K562 (cell line): ENCODE results near the gene CENPO. TPM values are rescaled to one million over a fixed set of nuclear protein-coding genes. Genes with fewer than 3 reads are reported as not detected.

Source experiments
- ADNP ChIP-seq: fragments of 200-800 bp; sonication (Bioruptor generic); IDR thresholded peaks from 2 replicates; pipeline ENCODE4 v1.6.1; 2016; ENCODE audit warnings: missing genetic modification characterization, missing compliant biosample characterization
- ARHGAP35 ChIP-seq: fragments of 450-650 bp; IDR thresholded peaks from 2 replicates; pipeline ENCODE4 v1.6.1; 2018; ENCODE audit not compliant: partially characterized antibody
- DLX4 ChIP-seq: fragments of 250-450 bp; sonication (Bioruptor Pico); IDR thresholded peaks from 2 replicates; pipeline ENCODE4 v1.6.1; 2021; ENCODE audit warnings: mild to moderate bottlenecking
- HMG20B ChIP-seq: fragments of 250-450 bp; sonication (Bioruptor Pico); IDR thresholded peaks from 2 replicates; pipeline ENCODE4 v1.5.0; 2021; ENCODE audit warnings: mild to moderate bottlenecking
- HNRNPL ChIP-seq: fragments of 200-400 bp; formaldehyde crosslinking; IDR thresholded peaks from 2 replicates; pipeline ENCODE4 v1.6.1; 2017; ENCODE audit warnings: low read depth, mild to moderate bottlenecking, low read length
- PRPF4 ChIP-seq: fragments of 200-400 bp; formaldehyde crosslinking; IDR thresholded peaks from one replicate; pipeline ENCODE4 v1.6.1; 2017; ENCODE audit warnings: low read length, low read depth, mild to moderate bottlenecking; ENCODE audit not compliant: insufficient read depth, poor library complexity, severe bottlenecking
- PTRF ChIP-seq: fragments of 450-650 bp; IDR thresholded peaks from 2 replicates; pipeline ENCODE4 v1.6.1; 2016; ENCODE audit warnings: mild to moderate bottlenecking, missing genetic modification characterization, missing compliant biosample characterization
- RFX5 ChIP-seq: IDR thresholded peaks from 2 replicates; pipeline ENCODE4 v1.6.1; 2011; ENCODE audit warnings: low read depth, mild to moderate bottlenecking, improper control_type of control experiment, low read length
- SAFB2 ChIP-seq: fragments of 200-400 bp; formaldehyde crosslinking; IDR thresholded peaks from 2 replicates; pipeline ENCODE4 v1.6.1; 2018; ENCODE audit warnings: borderline replicate concordance, low read length, low read depth, moderate library complexity; ENCODE audit not compliant: severe bottlenecking
- TCF7 ChIP-seq: sonication (generic); IDR thresholded peaks from 2 replicates; pipeline ENCODE4 v1.6.1; 2016; ENCODE audit warnings: antibody characterized with exemption, borderline replicate concordance
- TCFL5 ChIP-seq: fragments of 250-450 bp; sonication (Bioruptor Pico); conservative IDR thresholded peaks from 2 replicates; pipeline ENCODE4 v1.6.1; 2021; ENCODE audit warnings: mild to moderate bottlenecking, moderate library complexity, matching md5 sums
- TFE3 ChIP-seq: fragments of 450-650 bp; formaldehyde crosslinking; IDR thresholded peaks from 2 replicates; pipeline ENCODE4 v1.4.0; 2020; ENCODE audit warnings: mild to moderate bottlenecking, mixed read lengths
- USF1 ChIP-seq: sonication (generic); formaldehyde crosslinking; IDR thresholded peaks from 2 replicates; pipeline ENCODE4 v1.9.0; 2022; ENCODE audit warnings: mild to moderate bottlenecking, missing genetic modification reagents
- WHSC1 ChIP-seq: IDR thresholded peaks from one replicate; pipeline ENCODE4 v1.6.1; 2012; ENCODE audit warnings: low read length, control low read depth, inconsistent platforms
- ZBTB40 ChIP-seq, 2 experiments: fragments of 450-650 bp in 1 of 2; sonication (generic) in 1 of 2; formaldehyde crosslinking in 1 of 2; IDR thresholded peaks; 2 replicates each; pipeline versions ENCODE4 v1.7.1 to v1.9.0; 2016 to 2022; ENCODE audit warnings: inconsistent platforms in 1 of 2, mild to moderate bottlenecking in 1 of 2, missing genetic modification reagents in 1 of 2
- ZEB2 ChIP-seq: fragments of 450-650 bp; IDR thresholded peaks from 2 replicates; pipeline ENCODE4 v1.6.1; 2016
- ZNF785 ChIP-seq: fragments of 250-450 bp; sonication (Bioruptor Pico); IDR thresholded peaks from 2 replicates; pipeline ENCODE4 v1.4.0; 2020; ENCODE audit warnings: mild to moderate bottlenecking
- polyA plus RNA-seq, 8 experiments: library from polyadenylated mRNA; depleted of rRNA in 4 of 8; stranded (reverse) in 5 of 8; unstranded in 3 of 8; fragments of >200 nt; fragmentation: Nextera tagmentation in 2 of 8; fragmentation: Illumina TruSeq in 1 of 8; extraction: Ambion mirVana in 2 of 8; extraction: Trizol in 1 of 8; gene quantifications; 2 replicates each; pipeline versions ENCODE4 v1.2.1 to v1.2.3, GENCODE V29; 2011 to 2014; ENCODE audit warnings: inconsistent platforms in 1 of 8, missing spikeins in 1 of 8
- total RNA-seq, 7 experiments: library from RNA; depleted of rRNA in 6 of 7; stranded (reverse); fragments of >200 nt in 6 of 7; fragmentation: Illumina TruSeq in 2 of 7; extraction: Trizol in 2 of 7; gene quantifications; 2 replicates each; pipeline versions ENCODE4 v1.2.1 to v1.2.3, GENCODE V29; 2011 to 2021; ENCODE audit warnings: low replicate concordance in 1 of 7

The CENPO gene
- total and polyA plus RNA-seq, 9 of the 15 experiments (the other 6 are each of a cell fraction or from before 2014, with no cell fraction given), result 30.6 to 59.4 (median 38.9) TPM

GRCh38 chr2:24792542-24792873 is 717 bp upstream of the CENPO start (continued):
- TF ChIP-seq ZBTB40 (IDR thresholded peaks at IDR 0.05) (peak; percentile 36; the same call in 1 of the 2 replicates), ZBTB40 (CRISPR knock-in tag; IDR thresholded peaks at IDR 0.05) (no peak), ARHGAP35 (no peak), HNRNPL (no peak), RFX5 (no peak), DLX4 (CRISPR knock-in tag) (no peak), WHSC1 (no peak), PTRF (tag) (no peak), HMG20B (CRISPR knock-in tag) (no peak), SAFB2 (no peak), ZEB2 (0 out of 2 replicates have a peak, but pooled peaks have one; percentile 15), TCF7 (no peak), ZNF785 (no peak), TFE3 (CRISPR knock-in tag) (no peak), PRPF4 (no peak), ADNP (tag) (0 out of 2 replicates have a peak, but pooled peaks have one; percentile 33), TCFL5 (CRISPR knock-in tag) (no peak), USF1 (CRISPR knock-in tag) (no peak)
